NCI-H69 (cell line): Measurements from ENCODE around the gene DDX41.

Experiments
- DNase-seq: peaks from one replicate; lab custom pipeline; 2025; lab: John Stamatoyannopoulos, UW

The DDX41 gene

GRCh38 chr5:177483994-177484901, 32.5 kb downstream of the DDX41 start:
- no peak for DNase-seq

- no peak for DNase-seq
Observed at GRCh38 chr5:177483042-177483441, 33.7 kb downstream of the DDX41 start.

GRCh38 chr5:177482359-177482795, 34.4 kb downstream of the DDX41 start:
- DNase-seq = no peak

- DNase-seq = no peak
Observed at GRCh38 chr5:177479774-177480173, 37.0 kb downstream of the DDX41 start.

GRCh38 chr5:177478711-177479646, 37.8 kb downstream of the DDX41 start:
- no peak for DNase-seq

GRCh38 chr5:177477701-177478477, 38.9 kb downstream of the DDX41 start:
- no peak for DNase-seq

- DNase-seq = no peak
Observed at GRCh38 chr5:177476531-177477233, 40.1 kb downstream of the DDX41 start.

GRCh38 chr5:177475563-177476427, 41.0 kb downstream of the DDX41 start:
- DNase-seq = no peak

GRCh38 chr5:177474846-177475562, 41.8 kb downstream of the DDX41 start:
- no peak for DNase-seq

GRCh38 chr5:177474002-177474476, 42.7 kb downstream of the DDX41 start:
- no peak for DNase-seq

GRCh38 chr5:177473443-177474001, 43.2 kb downstream of the DDX41 start, which contains the start of gene DBN1:
TSS of gene DBN1 (minus strand) at chr5:177473634. CDS start at chr5:177473521, 113 bp downstream.
- peak; percentile 86 for DNase-seq

GRCh38 chr5:177472460-177473442, 44.0 kb downstream of the DDX41 start:
- peak; percentile 77 for DNase-seq

- no peak for DNase-seq
Observed at GRCh38 chr5:177471610-177472356, 45.0 kb downstream of the DDX41 start.

- DNase-seq = no peak
Observed at GRCh38 chr5:177470759-177471536, 45.8 kb downstream of the DDX41 start.

GRCh38 chr5:177469750-177470525, 46.8 kb downstream of the DDX41 start:
- peak; percentile 88 for DNase-seq
